DMS153 treated with DMSO at 0.1 percent for 48 hours (cell line): Measurements from ENCODE around the gene STX5.
"Not testable (repeated sequence)": the region's sequence is repeated elsewhere in the genome, so short reads cannot be mapped to it uniquely, and the experiment has no call there.

Source experiments
- DNase-seq: peaks from one replicate; lab custom pipeline; 2025; ENCODE audit not compliant: unreplicated experiment; lab: John Stamatoyannopoulos, UW

Gene STX5

DNA sequence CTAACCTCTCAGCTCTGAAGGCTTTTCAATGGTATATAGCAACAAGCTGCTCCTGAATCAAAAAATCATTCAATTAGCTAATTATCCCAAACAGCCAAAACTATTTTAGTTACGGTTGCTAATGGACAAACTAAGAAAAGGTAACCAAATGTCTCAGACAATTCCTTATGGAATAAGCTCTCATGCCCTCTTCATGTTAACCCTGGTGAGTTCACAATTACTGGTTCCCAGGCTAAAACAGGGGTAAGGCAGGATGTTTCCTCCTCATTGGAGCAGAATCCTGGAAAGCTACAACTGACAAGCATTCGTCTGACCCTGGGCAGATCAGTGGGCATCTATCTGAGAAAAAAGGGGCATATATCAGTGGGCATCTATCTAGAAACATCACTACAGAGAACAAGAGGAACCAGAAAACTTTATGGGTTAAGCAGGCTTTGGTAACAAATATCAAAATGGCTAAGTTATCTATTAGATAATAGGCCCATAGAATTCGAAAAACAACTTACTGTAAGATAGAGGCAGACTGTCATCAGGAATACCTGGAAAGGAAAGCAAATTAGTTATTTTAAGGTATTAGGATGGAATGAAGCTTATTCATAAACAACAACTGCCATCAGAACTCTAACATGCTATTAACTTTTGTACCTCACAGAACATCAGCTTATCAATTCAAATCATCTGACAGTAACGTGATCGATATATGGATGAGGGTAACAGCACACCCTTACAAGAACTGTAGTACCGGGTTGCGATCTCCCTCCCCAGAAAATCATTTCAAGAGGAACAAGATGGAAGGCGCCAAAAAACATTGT lies 22.4 kb upstream of the STX5 start:
- no peak for DNase-seq

DNA sequence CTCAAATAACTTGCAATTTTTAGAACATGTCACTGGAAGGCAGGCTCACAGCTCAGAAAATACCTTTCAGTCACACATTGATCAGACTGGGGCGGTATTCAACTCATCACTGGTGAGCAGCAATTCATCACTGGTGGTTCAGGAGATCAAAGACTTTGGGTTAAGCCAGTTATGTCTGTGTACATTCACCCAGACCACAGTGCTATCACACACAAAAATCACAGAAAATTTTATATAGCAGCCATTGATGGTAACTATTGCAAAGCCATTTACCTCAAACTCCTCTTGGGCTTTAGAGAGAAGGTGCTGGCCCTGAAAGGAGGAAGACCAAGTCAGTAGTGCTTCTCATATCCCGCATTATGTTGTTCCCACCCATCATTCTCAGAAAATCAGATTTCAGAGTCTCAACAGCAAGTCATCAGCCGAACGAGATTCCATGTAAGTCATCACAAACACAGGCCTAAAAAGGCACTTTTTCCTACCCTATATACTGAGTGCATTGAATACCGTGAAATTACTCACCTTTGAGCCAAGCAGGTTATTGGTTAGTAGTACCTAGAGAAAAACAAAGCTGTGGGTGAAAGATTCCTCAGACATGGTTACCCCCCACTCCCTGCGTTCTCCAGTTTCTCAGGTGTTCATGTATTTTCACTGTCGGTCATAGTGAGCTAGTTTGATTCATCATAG lies 21.6 kb upstream of the STX5 start:
- no peak for DNase-seq

DNA sequence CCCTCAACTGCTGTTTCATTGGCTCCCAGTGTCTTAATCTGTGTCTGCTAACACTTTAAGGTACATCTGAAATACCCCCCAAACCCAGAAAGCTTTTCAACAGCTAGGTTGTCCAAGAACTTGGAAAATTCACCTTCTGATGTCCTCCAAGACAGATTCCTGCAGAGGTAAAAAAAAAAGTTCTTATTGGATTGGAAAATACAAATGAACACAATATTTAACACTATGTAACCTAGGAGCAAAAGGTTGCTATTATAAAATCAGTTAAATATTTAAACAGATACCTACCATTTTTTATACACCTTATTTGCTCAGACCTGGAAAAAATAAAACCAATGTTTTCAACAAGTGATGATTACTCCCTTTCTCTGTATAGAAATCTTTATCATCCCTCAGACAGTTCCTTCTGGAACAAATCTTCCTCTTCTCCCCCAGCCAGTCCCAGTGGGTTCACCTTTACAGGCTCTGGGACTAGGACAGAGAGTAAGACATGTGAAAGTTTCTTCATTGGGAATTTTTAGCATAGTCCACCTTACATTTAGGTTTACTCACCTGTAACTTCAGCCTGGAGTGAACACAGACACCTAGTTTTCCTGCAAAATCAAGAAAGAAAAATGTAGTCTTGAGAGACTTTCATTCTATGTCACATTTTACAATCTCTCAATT lies 20.8 kb upstream of the STX5 start:
- DNase-seq = no peak

DNA sequence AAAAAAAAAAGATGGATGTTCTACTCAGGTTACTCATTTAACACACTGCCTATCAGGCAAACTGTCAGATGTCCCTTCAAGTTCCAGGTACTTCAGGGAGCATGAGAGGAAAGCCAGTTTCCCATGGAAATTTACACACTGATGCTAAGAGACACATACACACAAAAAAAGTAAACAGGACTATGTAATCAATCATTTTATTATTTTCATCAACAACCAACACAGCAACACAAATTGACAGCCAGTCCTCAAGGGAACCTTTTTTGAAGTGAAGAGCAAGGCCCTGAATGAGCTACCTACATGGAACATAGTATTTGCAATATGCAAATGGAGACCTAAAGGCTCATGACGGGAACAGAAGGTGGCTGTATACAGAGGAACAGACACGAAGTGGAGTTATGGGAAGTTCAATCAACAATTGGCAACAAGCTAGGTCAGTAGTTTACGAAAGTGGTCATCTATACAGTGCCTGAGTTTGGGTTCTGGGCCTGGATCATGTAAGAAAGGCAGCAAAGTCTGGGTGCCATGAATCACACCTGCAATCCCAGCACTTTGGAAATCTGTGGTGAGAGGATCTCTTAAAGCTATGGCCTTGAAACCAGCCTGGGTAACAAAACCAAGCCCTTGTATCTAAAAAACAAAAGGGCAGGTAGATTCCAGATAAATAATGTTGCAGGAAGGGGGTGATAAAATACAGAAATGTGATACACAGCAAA lies 20.1 kb upstream of the STX5 start:
- DNase-seq = no peak

DNA sequence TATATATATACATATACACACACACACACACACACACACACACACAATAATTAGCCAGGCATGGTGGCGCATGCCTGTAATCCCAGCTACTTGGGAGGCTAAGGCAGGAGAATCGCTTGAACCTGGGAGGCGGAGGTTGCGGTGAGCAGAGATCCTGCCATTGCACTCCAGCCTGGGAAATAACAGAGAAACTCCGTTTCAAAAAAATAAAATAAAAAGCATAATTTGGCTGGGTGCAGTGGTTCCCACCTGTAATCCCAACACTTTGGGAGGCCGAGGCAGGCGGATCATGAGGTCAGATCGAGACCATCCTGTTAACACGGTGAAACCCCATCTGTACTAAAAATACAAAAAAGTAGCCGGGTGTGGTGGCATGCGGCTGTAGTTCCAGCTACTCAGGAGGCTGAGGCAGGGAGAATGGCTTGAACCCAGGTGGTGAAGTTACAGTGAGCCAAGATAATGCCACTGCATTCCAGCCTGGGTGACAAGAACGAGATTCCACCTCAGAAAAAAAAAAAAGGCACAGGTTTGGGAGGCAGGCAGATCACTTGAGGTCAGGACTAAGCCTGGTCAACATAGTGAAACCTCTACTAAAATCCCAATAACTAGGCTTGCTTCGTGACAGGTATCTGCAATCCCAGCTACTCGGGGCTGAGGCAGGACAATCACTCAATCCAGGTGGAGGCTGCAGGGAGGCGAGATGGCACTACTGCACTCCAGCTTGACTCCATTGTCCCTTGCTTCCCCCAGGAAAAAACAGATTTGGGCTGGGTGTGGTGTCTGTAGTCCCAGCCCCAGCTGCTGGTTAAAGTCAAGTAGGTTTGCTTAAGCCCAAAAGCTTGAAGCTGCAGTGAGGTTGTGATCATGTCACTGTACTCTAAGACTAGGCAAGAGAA lies 19.3 kb upstream of the STX5 start:
- no peak for DNase-seq

DNA sequence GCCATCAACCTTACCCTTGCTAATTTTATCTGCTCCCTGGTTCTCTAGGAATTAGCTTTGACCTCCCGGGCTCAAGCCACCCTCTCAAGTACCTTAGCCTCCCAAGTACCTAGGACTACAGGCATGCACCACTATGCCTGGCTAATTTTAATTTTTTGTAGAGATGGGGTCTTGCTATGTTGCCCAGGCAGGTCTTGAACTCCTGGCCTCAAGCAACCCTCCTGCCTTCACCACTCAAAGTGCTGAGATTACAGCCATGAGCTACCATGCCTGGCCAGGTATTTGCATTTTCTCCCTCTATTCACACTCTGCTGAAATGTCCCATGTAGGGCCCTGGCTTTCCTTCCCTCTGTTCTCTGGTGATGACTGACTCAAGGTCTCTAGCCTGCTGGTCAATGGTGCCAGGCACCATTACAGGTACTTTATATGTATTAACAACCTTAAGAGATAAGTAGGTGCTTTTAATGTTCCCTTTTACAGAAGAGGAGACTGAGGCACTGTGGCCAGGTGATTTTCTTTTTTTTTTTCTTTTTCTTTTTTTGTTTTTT lies 16.0 kb upstream of the STX5 start:
- DNase-seq = no peak

DNA sequence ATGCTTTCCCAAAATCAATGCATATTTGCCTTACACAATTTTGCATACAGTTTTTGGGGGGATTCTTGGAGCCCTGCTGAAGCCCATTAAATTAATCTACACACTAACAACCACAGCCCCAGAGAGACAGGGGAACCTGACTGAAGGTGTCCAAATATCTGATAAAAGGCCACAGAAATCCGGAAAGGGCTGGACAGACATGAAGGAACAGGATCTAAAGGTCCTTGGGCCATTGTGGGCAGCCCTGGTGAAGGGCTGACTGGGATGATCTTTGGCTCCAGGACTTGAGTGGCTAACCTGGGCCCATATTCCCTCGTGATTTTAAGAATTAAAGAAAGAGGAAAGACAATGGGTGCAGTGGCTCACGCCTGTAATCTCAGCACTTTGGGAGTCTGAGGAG lies 14.3 kb upstream of the STX5 start:
- no peak for DNase-seq

DNA sequence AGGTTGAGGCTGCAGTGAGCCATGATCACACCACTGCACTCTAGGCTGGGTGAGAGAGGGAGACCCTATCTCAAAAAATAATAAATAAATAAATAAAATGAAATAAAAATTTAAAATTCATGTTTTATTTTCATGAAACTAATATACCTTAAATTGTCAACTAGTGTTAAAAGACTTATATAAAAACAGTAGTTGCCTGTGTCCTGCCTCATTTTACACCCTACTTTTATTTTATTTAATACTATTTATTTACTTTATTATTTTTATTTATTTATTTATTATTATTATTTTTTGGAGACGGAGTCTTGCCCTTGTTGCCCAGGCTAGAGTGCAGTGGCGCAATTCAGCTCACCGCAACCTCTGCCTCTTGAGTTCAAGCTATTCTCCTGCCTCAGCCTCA lies 12.3 kb upstream of the STX5 start:
- no peak for DNase-seq

DNA sequence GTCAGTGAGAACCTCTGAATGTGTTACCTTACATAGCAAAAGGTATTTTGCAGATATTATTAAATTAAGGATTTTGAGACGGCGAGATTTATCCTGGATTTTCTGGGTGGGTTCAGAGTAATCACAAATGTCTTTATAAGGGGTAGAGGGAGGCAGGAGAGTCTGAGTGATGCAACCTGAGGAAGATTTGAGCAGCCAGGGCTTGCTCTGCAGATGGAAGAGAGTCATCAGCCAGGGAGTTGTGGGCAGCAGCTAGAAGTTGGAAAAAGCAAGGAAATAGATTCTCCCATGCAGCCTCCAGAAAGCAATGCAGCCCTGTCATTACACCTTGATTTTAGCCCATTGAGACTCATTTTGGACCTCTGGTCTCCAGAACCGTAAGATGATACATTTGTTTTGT lies 11.6 kb upstream of the STX5 start:
- no peak for DNase-seq

DNA sequence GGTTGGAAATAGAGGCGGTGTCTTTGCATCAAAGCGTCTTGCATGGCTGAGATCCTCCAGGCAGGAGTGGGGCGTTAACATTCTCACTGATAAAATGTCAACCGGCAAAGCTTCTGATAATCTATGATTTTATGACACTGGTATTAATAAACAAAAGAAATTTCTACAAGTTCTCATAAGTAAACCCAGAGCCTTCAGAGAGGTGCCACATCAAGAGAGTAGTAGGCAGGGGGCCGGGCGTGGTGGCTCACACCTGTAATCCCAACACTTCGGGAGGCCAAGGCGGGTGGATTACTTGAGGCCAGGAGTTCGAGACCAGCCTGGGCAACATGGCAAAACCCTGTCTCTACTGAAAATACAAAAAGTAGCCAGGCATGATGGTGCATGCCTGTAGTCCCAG lies 11.0 kb upstream of the STX5 start:
- DNase-seq = not testable (repeated sequence)

DNA sequence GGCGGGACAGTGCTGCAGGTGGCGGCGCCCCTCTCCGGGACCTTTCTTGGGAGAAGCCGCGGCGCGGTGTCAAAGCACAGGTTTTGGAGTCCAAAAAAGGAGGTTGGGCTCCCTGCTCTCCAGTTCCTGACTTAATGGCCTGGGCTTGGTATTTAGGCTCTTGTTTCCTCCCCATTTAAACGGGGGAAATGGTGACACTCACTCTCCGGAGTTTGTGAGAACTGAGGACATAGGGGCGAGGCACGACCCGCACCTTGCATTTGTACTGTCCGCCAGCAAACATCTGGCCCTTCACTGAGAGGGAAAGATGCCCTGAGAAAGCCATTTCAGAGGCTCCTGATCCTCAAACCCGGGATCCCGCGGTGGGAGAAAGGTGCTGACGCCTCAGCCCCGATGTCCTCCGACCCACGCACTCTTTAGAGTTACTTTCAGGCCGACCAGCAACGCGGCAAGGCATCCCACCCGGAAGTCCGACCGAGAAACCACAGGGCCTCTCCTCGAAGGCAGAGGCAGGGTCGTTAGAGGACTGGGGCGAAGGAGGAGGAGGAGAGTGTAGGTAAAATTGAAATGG lies 10.4 kb upstream of the STX5 start:
- peak; percentile 87 for DNase-seq

DNA sequence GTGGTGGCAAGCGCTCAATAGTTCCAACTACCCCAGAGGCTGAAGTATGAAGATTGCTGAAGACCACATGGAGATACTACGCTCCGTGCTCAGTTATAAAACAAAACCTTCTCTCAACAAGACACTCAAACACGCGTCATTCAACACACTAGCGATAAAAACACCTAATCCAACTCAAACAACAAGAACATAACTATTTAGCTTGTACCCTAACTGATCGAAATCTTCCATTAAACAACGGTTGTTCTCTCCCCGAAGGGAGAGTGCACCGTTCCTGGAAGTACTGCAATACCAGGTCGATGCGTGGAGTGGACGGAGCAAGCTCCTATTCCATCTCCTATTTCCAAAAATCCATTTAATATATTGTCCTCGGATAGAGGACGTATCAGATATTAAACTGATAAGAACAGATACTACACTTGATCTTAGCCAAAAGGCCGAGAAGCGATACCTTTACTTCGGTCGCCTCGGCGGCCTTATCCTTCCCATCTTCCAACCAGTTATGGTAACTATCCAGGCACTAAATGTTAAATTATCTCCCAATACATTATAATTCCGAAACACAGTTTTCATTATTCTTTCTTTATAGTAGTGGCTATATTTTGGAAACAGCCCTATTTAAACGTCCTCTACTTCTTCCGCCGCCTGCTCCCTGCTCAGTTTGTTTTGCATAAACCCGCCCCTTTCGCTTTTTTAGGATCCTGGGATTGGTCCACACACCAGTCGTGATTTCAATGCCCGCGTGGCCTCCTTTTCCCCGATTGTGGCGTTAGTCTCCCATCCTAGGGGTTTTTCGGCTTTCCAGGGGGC lies 9.7 kb upstream of the STX5 start:
- DNase-seq = peak; percentile 96

DNA sequence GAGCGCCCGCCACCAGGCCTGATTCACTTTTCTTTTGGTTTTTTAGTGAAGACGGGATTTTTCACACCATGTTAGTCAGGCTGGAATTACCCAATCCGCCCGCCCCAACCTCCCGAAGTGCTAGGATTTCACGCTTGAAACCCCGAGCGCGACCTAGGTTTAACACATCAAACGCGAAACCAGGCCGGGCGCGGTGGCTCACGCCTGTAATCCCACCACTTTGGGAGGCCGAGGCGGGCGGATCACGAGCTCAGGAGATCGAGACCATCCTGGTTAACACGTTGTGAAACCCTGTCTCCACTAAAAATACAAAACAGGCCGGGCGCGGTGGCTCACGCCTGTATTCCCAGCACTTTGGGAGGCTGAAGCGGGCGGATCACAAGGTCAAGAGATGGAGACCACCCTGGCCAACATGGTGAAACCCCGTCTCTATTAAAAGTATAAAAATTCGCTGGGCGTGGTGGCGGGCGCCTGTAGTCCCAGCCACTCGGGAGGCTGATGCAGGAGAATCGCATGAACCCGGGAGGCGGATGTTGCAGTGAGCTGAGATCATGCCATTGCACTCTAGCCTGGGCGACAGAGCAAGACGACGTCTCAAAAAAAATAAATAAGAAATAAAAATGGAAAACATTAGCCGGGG lies 9.0 kb upstream of the STX5 start:
- not testable (repeated sequence) for DNase-seq

DNA sequence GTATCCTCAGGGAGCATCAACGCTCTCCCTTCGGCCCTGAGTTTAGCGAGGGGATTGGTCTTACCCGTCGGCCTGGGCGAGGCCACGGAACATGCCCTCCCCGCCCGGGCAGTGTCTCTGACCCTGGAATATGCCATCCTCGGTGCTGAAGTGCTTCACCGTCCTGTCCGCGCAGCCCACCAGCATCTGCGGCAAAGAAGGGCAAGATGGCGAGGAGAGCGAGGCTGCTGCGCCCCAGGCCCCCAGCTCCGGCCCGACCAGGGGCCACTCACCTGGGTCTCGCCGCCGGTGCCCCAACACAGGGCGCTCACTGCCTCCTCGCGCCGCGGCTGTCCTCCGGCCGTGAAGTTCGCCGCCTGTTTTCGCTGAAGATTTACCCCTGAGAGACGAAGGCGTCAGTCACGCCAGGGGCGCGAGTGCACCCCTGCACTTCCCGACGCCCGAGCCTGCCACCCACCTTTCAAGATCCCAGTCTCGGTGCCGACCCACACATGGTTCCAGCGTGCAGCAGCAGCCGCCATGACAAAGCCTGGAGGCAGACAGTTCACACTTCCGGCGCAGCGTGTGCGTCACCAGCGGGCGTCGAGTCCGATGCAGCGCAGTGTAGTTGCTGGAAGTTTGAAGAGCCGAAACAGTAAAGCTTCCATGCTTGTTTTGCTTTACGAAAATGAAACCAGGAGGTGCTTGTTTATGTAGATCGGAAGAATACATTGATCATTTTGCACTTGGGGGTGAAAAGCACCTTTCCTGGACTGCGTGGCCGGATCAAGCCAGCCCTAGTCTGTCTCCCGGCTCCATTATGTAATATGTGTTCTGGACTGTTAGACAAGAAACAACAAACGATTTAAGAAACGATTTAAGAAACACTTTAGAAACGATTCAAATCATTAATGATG lies 7.4 kb upstream of the STX5 start, which contains the start of gene WDR74:
TSS of gene WDR74 (minus strand) at position 541 of the 896 bp plus-strand sequence. CDS start at position 521, 20 bp downstream.
- peak; percentile 86 for DNase-seq

DNA sequence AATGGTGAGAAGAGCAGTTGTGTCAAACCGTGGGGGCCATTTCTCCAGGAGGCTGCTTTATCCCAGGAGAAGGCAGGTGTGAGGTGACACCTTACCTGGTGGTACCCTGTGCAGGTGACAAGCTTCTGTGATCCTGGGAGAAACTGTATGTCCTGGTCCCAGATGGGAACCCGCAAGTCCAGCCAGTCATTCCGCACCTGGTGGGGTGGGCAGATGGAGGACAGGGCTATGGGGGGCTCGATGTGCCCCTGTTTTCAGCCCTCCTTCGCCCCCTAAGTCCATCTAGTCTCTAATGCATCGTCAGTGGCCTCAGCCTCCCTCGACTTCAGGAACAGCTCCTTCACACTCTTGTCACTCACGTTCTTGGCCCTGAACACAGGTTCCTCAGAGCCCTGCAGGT lies 3.5 kb upstream of the STX5 start:
- no peak for DNase-seq

DNA sequence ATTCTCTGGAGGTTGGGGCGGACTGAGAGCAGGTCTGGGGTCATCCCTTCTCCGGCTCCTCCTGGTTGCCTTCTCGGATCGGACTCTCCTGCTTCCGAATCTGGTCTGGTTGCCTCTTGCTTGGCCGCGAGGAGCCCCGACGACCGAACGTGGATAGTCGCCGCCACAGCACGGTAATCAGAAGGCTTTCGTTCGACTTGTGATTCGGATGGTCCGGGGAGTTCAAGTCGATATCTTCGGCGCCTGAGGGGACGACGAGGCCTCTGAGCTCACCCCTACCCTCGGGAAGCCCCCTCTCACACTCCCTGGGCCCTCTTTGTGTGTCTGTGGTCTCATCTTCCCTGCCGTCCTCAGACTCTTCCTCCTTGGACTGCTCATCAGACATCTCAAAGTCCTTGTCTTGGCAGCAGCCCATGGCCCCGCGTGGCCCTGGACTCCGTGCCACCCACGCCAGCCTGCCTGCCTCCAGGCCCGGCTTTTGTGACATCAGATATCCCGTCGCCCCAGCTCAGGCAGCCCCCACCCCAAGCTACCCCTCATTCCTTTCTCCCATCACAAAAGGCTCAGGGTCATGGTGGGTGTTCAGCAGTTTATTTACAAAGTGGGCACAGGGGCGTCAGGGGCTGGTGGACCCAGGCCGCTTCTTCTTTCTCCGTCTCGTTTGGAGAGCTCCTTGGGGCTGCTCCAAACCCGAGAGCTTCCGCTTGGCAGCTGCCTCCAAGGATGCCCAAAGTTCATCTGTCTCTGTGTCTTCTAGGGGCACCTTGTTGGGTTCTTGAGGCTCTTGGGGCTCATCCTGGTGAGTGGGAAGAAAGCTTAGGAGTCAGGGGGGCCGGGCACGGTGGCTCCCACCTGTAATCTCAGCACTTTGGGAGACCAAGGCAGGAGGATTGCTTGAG lies 734 bp upstream of the STX5 start, which contains the start of gene TEX54:
TSS of gene TEX54 (minus strand) at position 506 of the 899 bp plus-strand sequence.
- DNase-seq = no peak
